ENCODE measurements around the gene DHRS4.
"Not testable (repeated sequence)": the region's sequence is repeated elsewhere in the genome, so short reads cannot be mapped to it uniquely, and the experiment has no call there.

DHRS4 gene

DNA sequence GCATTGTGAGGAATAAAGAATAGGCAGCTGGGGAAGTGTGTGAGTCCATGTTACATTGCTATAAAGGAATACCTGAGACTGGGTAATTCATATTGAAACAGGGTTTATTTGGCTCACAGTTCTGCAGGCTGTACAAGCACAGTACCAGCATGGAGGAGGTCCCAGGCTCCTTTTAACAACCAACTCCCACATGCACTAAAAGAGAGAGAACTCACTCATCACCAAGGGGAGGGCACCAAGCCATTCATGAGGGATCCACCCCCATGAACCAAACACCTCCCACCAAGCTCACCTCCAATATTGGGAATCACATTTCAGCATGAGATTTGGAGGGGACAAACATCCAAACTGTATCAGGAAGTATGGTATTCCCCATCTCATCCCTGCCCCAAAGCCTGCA lies 11.9 kb upstream of the DHRS4 start:
- no peak for DNase-seq

DNA sequence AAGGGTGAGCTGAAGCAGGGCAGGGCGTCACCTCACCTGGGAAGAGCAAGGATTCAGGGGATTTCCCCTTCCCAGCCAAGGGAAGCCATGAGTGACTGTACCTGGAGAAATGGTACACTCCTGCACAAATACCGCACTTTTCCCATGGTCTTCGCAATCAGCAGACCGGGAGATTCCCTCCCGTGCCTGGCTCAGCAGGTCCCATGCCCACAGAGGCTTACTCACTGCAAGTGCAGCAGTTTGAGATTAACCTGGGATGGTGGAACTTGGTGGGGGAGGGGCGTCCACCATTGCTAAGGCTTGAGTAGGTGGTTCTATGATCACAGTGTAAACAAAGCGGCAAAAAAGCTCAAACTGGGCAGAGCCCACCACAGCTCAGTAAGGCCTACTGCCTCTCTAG lies 11.0 kb upstream of the DHRS4 start:
- no peak for DNase-seq

DNA sequence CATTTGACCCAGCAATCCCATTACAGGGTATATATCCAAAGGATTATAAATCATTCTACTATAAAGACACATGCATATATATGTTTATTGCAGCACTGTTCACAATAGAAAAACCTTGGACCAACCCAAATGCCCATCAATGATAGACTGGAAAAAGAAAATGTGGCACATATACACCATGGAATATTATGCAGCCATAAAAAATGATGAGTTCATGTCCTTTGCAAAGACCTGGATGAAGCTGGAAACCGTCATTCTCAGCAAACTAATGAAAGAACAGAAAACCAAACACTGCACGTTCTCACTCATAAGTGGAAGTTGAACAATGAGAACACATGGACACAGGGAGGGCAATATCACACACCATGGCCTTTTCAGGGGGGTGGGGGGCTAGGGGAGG lies 4.5 kb upstream of the DHRS4 start:
- DNase-seq = not testable (repeated sequence)

DNA sequence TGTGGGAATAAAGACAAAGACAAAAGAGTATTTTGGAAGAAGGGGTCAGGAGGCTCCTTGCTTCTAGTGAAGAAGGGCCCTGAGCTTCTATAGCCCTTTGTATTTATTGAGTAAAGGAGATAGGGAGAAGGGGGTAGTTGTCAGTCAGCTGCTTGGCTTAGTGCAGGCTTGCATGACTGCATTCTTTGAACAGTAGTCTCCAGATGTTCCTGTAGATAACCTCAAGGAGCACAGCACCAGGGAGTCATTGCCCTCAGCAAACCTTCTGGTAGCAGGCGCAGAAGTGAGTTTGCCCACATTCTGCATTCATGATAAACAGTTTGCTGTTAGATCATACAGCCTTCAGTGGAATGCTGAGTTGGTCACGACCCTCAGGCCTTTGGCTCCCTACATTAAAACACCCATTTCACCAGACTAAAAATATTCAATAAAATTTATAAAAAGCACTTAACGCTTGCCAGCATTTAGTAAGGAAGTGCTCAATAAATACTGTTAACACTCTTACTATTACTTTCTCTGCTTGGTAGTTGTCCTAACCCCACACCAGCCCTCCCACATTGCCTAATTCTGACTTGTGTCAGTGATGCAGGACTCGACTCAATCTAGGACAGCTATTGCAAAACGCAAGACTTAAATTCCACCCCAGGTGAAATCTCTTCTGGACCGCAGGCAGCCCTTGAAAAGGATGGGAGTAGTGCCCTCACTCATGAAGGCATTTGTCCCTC lies 3.0 kb upstream of the DHRS4 start:
- DNase-seq = no peak

DNA sequence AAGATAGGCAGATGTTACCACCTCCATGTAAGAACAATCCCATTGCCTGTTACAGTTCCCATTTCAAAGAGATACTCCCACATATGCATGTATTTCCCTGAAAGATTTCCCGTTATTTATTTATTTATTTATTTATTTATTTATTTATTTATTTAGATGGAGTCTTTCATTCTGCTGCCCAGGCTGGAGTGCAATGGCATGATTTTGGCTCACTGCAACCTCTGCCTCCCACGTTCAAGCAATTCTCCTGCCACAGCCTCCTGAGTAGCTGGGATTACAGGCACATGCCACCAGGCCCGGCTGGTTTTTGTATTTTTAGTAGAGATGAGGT lies 2.5 kb upstream of the DHRS4 start:
- not testable (repeated sequence) for DNase-seq

DNA sequence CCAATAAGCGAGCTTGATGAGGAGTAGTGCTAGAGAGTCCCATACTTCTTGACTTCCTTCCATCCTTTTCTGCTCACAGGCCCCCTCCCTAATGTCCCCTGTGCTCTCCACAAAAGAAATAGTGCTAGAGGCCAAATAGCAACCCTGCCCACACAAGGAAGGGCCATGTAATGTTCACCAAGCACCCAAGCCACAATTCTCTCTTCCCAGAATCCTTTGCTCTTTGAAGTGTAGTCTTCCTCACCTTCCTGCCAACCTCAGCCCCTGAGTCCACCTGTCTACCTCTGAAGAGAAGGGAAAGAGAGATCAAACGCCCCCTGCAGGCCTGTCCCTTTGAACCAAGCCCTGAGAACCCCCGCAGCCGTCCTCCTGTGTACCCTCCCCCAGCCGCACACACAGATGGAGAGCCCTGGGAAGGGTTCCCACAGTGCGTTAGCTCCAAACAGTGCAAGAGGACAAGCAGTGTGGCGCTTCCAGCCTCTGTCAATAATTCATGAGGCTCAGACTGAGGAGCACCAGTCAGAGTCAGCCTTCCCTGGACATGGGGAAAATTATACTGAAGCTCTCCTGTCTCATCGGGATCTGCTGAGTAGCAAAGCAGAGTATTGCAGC lies 1.9 kb upstream of the DHRS4 start:
- DNase-seq = no peak

DNA sequence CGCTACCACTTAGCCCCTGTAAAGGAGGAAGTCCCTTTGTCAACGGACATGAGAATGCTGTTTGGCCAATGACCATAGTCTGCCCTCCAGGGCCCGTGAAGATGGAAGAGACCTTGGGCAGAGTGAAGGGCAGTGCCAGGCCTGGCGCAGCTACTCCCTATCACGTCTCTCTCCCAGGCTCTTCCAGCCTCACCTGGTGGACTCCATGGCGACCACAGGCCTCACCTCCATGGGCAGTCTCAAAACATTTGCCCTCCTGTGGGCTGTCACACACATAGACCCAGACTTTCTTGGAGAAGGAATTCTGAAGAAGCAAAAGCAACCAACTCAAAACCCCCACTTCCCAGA lies 480 bp upstream of the DHRS4 start:
- not testable (repeated sequence) for DNase-seq

DNA sequence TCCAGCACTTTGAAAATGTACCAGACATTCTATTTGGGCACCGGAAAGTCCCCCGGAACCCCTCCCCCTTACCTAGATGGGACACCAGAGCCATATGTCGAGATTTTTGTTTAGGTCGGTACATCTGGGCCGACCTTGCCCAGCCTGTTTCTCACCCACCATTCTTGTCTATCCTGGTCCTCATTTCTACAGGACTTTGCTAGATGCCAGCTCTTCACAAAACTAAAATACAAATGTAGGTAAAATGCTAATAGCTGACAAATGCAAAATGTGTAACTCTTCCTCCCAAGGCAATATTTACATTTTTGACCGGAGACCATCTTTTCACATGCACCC lies 677 bp downstream of the DHRS4 start:
- DNase-seq = not testable (repeated sequence)

DNA sequence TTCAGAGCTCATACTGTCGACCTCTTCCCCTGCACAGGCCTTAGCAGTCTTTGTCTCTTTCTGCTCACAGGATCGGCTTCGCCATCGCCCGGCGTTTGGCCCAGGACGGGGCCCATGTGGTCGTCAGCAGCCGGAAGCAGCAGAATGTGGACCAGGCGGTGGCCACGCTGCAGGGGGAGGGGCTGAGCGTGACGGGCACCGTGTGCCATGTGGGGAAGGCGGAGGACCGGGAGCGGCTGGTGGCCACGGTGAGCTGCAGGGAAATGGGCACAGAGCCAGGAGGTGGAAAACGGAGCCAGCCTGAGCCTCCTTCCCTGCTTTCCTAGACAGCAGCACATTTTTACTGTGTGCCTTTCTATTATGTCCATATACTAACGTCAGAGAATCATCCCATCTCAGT lies 1.4 kb downstream of the DHRS4 start:
- not testable (repeated sequence) for DNase-seq

DNA sequence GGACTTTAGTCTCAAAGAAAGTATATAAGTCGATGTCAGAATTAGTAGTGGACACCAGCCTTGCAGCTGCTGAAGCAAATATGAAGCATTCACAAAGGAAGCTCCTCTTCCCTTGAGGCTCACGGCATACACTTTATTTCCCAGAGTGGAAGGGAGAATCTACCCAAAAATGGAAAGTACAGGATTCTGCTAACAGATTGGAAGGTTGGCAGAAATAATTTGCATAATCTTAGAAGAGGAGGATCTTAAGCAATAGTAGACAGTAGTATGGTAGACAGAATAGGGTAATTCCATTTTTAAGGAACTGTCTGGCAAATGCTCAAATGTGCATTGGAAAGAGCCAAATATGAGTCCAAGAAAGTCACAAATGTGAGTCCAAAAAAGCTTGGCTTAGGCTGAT lies 2.2 kb downstream of the DHRS4 start:
- not testable (repeated sequence) for DNase-seq

DNA sequence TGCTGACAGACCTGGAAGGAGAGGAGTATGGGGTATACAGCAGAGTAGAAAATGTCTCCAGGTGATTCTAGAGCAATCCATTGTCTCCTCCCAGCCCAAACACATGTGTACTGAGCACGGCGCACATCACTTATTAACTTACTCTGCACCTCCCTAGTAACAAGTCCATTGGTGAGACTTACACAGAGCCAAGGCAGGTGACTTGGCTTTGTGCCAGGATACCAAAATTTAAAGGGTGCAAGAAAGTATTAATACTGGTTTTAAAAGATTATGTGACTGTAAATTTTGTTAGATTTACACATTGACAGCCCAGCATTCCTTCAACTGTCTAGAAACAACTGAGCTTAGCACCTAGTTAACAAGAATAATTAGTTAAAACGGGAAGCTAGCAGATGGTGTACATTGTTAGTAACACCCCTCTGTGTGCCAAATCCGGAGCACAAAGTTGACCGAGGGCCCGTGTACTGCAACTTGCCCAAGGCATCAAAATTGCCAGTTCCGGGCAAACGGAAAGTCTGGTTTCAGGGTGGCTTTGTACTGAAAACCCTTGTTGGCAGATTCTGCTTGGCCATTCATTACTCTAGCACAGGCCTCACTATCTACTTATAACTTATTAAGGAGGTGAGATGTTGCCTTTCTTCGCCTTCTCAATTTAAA lies 4.5 kb downstream of the DHRS4 start:
- DNase-seq = not testable (repeated sequence)

DNA sequence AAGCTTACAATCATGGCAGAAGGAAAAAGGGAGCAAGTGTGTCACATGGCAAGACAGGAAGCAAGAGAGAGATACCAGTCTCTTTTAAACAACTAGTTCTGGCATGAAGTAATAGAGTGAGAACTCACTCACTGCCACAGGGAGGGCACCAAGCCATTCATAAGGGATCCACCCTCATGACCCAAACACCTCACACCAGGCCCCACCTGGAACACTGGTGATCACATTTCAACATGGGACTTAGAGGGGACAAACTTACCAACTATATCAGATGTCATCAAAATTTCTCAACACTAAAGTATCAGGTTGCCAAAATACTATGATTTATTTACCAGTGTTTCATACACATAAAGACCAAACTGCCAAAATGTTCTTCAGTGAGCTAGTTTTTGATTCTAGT lies 7.3 kb downstream of the DHRS4 start:
- DNase-seq = not testable (repeated sequence)

DNA sequence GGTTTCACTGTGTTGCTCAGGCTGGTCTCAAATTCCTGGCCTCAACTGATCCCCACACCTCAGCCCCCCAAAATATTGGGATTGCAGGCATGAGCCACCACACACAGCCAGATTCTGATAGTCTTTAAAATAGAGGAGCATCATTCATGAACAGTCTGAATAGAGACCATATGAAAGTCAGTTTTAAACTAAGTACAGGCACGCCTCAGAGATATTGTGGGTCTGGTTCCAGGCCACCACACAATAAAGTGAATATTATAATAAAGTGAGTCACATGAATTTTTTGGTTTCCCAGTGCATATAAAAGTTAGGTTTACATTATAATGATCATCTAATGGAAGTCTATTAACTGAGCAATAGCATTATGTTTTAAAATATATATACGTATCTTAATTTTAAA lies 8.1 kb downstream of the DHRS4 start:
- DNase-seq = not testable (repeated sequence)

DNA sequence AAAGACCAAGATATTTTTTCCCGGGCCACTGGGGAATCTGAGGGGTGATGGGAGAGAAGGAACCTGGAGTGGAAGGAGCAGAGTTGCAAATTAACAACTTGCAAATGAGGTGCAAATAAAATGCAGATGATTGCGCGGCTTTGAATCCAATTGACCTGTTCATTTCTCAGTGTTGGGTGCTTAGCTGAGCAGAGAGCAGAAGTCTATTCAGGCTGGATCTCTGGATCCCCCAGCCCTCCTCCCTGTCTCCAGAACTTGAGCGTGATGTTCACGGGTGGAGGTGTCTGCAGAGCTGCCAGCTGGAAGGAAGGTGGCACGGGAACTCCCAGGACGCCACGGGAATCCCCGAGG lies 15.5 kb downstream of the DHRS4 start:
- not testable (repeated sequence) for DNase-seq

DNA sequence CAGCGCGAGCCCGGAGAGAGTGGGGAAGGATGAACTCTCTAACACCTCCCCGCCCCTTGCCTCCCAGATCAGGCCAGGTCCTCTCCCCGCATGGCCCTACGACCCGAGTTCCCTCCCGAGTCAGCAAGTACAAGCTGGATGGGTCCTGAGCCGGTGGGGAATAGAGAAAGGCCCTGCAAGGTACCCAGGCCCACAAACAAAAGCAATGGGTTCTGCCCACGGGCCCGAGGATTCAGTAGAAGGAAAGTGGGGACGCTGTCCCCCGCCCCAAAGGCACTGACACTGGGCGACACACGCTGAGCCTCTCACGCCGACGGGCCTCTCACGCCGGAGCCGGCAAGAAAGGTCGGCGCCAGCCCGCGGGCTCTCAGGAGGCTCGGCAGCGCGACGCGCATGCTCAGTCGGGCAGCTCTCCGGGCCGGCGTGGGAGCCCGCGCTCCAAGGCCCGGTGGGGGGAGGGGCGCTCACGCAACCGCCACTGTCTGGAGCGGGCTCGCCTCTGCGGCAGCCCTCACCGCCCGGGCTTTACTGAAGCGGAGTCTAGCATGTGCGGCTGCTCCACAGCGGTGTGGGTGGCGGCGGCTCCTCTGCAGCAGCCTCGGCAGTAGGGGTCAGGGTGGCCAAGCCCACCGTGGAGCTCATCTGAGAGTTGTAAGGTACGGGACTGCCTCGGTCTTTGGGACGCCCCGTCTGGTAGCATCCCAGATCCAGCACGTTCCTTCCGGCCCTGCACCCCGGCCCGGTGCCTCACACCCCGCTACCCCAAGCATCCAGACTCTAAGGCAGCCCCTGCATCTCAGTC lies 16.1 kb downstream of the DHRS4 start:
- not testable (repeated sequence) for DNase-seq

DNA sequence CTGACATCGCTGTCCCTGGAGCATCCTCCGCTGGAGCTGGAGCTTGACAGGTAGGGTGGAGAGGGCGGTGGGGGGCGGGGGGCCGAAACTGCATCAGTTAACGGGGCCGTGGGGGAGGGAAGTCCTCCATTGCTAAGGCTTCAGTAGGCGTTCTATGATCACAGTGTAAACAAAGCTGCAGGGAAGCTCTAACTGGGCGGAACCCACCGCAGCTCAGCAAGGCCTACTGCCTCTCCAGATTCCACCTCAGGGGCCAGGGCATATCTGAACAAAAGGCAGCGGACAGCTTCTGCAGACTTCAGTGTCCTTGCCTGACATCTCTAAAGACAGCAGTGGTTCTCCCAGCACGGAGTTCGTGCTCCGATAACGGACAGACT lies 16.7 kb downstream of the DHRS4 start:
- DNase-seq = not testable (repeated sequence)

DNA sequence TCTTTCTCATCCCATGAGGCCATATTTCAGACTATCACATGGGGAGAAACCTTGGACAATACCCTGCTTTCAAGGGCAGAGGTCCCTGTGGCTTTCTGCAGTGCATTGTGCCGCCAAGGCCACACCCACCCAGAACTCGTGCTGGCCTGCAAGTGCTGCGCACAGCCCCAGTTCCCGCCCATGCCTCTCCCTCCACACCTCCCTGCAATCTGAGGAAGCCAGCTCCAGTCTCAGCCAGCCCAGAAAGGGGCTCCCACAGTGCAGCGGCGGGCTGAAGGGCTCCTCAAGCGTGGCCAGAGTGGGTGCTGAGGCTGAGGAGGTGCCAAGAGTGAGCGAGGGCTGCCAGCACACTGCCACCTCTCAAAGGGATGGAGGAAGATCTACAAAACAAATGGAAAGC lies 19.6 kb downstream of the DHRS4 start:
- DNase-seq = not testable (repeated sequence)

DNA sequence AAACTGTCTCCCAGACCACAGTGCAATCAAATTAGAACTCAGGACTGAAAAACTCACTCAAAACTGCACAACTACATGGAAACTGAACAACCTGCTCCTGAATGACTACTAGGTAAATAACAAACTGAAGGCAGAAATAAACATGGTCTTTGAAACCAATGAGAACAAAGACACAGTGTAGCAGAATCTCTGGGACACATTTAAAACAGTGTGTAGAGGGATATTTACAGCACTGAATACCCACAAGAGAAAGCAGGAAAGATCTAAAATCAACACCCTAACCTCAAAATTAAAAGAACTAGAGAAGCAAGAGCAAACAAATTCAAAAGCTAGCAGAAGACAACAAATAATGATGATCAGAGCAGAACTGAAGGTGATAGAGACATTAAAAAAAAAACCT lies 20.5 kb downstream of the DHRS4 start:
- DNase-seq = not testable (repeated sequence)

DNA sequence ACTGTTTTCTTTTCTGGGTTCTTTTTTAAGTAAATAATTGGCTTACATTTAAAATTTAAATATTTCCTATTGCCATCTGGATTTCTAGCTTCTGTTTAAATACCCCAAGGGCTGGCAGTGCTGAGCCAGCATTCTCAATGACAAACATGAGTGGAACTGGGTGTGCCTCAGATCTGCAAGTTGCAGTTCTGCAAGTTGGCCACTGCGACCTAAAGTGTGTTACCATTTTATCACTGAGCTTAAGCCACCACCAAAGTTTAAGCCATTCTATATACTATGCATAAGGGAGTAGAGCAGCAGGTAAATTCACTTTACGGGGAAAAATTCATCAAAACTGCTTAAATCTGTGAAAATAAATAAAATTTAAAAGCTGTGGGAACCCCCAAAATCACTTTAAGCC lies 23.6 kb downstream of the DHRS4 start:
- DNase-seq = not testable (repeated sequence)

DNA sequence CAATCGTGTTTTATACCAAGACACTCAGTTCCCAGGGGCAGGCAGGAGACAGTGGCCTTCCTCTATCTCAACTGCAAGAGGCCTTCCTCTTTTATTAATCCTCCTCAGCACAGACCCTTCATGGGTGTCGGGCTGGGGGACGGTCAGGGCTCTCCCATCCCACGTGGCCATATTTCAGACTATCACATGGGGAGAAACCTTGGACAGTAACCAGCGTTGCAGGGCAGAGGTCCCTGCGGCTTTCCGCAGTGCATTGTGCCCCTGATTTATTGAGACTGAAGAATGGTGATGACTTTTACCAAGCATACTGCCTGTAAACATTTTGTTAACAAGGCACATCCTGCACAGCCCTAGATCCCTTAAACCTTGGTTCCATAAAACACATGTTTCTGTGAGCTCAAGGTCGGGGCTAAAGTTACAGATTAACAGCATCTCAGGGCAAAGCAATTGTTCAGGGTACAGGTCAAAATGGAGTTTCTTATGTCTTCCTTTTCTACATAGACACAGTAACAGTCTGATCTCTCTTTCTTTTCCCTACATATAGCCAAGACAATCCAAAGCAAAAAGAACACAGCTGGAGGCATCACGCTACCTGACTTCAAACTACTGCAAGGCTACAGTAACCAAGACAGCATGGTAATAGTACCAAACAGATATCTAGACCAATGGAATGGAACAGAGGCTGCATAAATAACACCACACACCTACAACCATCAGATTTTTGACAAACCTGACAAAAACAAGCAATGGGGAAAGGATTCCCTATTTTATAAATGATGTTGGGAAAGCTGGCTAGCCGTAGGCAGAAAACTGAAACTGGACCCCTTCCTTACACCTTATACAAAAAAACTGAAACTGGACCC lies 28.6 kb downstream of the DHRS4 start:
- not testable (repeated sequence) for DNase-seq

DNA sequence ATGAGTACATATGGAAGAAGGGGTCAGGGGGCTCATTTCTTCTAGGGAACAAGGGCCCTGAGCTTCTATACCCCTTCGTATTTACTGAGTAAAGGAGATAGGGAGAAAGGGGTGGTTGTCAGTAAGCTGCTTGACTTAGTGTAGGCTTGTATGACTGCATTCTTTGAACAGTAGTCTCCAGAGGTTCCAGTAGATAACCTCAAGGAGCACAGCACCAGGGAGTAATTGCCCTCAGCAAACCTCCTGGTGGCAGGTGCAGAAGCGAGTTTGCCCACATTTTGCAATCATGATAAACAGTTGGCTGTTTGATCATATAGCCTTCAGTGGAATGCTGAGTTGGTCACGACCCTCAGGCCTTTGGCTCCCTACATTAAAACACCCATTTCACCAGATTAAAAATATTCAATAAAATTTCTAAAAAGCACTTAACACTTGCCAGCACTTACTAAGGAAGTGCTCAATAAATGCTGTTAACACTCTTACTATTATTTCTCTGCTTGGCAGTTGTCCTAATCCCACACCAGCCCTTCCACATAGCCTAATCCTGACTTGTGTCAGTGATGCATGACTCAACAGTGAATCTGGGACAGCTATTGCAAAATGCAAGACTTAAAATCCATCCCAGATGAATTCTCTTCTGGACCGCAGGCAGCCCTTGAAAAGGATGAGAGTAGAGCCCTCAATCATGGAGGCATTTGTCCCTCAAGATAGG lies 31.5 kb downstream of the DHRS4 start:
- DNase-seq = no peak

DNA sequence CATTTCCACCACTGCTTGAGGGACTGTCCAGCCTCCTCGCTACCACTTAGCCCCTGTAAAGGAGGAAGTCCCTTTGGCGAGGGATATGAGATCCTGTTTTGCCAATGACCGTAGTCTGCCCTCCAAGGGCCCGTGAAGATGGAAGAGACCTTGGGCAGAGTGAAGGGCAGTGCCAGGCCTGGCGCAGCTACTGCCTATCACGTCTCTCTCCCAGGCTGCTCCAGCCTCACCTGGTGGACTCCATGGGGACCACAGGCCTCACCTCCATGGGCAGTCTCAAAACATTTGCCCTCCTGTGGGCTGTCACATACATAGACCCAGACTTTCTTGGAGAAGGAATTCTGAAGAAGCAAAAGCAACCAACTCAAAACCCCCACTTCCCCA lies 34.6 kb downstream of the DHRS4 start:
- not testable (repeated sequence) for DNase-seq
